ENCODE results near the gene SEPSECS.

GRCh38 chr4:25092139-25092538 is 68.1 kb downstream of the SEPSECS start:
- TF ChIP-seq CTCF (conservative IDR thresholded peaks at IDR 0.05; ENCODE audit: low read depth, low read length) (no peak), EZH2 (IDR thresholded peaks at IDR 0.05; ENCODE audit: low read length, unreplicated experiment) (no peak)
